Right lobe of liver (tissue), 6 donors: ENCODE data around the gene NPEPL1. TPM values are rescaled to one million over a fixed set of nuclear protein-coding genes. Genes with fewer than 3 reads are reported as not detected.

Source experiments
- ATAC-seq, 4 donors: fragments of 200-7000 bp; cut with Tn5 transposase; one replicate each; pipeline ENCODE4 v1.9.1; 2020; ENCODE audit warnings: mild to moderate bottlenecking in 4 of 4, moderate library complexity in 4 of 4
- DNase-seq, 3 donors: peaks; one replicate each; pipeline ENCODE4 v3.0.0-alpha.2; 2020
- H3K27ac ChIP-seq, 3 donors: fragments of 200-600 bp; one replicate each; pipeline ENCODE4 v1.8.0; 2022
- H3K27me3 ChIP-seq, 2 donors: fragments of 200-600 bp; one replicate each; pipeline ENCODE4 v1.8.0; 2022
- H3K36me3 ChIP-seq, 4 donors: fragments of 200-600 bp; sonication (generic) in 1 of 4; one replicate each; pipeline versions ENCODE4 v1.5.1 to v1.8.0; 2017 to 2022; ENCODE audit warnings: control low read depth in 1 of 4
- H3K4me1 ChIP-seq, 4 donors: fragments of 200-600 bp; sonication (generic) in 1 of 4; one replicate each; pipeline versions ENCODE4 v1.5.1 to v1.8.0; 2017 to 2022; ENCODE audit warnings: control low read depth in 1 of 4
- H3K4me3 ChIP-seq, 3 donors: fragments of 200-600 bp; one replicate each; pipeline ENCODE4 v1.8.0; 2022
- H3K9me3 ChIP-seq, 4 donors: fragments of 200-600 bp; sonication (generic) in 1 of 4; one replicate each; pipeline versions ENCODE4 v1.5.1 to v1.8.0; 2017 to 2022; ENCODE audit warnings: control low read depth in 1 of 4
- POLR2A ChIP-seq: fragments of 450-650 bp; IDR thresholded peaks from one replicate; pipeline ENCODE4 v1.6.1; 2017; ENCODE audit warnings: antibody characterized with exemption, mild to moderate bottlenecking
- WGBS: methylation state at CpG from one replicate; pipeline ENCODE4 v1.1.6; 2018; ENCODE audit warnings: low coverage, low lambda C conversion rate; ENCODE audit not compliant: insufficient coverage; ENCODE audit errors: missing lambda C conversion rate; 5-methylcytosine and 5-hydroxymethylcytosine counted together
- intact Hi-C, 2 donors: fragments of 100-400 bp; cut with DNase I; formaldehyde crosslinking; loops; one replicate each; pipeline versions ENCODE4 v1.11.2 to v1.14.1; 2022
- total RNA-seq, 6 experiments: library from RNA; depleted of rRNA in 2 of 6; stranded (reverse); fragments of >200 nt in 2 of 6; fragmentation: NEBNext Ultra II Directional in 3 of 6; extraction: Animal tissue kit (Norgen Biotek cat#: 25700) in 3 of 6; gene quantifications; one replicate each; pipeline versions ENCODE4 v1.1.0 to v1.2.4, GENCODE V29; 2016 to 2023
- TF ChIP-seq, protein P1 (sequence below), 4 donors: fragments of 200-600 bp in 3 of 4; fragments of 450-650 bp in 1 of 4; IDR thresholded peaks; one replicate each; pipeline versions ENCODE4 v1.5.1 to v1.8.0; 2016 to 2022; ENCODE audit warnings: antibody characterized with exemption in 4 of 4, mild to moderate bottlenecking in 2 of 4
- donor health status: DM: no; HTN: yes; CAD: no.
- donor health status: DM: no; HTN: no; CAD: no.
- donor health status: DM: no; HTN: no; CAD: no.
- donor health status: DM: no; HTN: yes; CAD: no.
- donor health status: DM: no; HTN: yes; CAD: no.

NPEPL1 gene
- total RNA-seq, 6 experiments from 2014 or later: 7.7 to 13.9 (median 10.1) TPM

DNA sequence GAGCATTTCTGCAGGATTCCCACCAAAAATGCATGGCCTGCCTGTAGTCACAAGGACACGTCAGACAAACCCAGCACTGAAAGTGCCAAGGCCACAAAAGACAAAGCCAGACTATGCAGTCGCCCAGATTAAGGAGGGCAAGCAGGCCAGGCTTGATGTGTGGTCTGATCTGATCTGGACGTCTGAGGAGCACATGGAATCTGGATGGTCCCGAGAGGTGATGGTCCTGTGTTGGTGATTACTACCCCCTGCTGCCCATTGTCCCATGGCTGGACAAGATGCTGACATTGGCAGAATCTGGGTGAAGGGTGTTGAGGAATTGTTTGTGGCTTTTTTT is 17.1 kb downstream of the NPEPL1 start:
- TF ChIP-seq, protein P1, sequence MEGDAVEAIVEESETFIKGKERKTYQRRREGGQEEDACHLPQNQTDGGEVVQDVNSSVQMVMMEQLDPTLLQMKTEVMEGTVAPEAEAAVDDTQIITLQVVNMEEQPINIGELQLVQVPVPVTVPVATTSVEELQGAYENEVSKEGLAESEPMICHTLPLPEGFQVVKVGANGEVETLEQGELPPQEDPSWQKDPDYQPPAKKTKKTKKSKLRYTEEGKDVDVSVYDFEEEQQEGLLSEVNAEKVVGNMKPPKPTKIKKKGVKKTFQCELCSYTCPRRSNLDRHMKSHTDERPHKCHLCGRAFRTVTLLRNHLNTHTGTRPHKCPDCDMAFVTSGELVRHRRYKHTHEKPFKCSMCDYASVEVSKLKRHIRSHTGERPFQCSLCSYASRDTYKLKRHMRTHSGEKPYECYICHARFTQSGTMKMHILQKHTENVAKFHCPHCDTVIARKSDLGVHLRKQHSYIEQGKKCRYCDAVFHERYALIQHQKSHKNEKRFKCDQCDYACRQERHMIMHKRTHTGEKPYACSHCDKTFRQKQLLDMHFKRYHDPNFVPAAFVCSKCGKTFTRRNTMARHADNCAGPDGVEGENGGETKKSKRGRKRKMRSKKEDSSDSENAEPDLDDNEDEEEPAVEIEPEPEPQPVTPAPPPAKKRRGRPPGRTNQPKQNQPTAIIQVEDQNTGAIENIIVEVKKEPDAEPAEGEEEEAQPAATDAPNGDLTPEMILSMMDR (IDR thresholded peaks at IDR 0.05): no peak
- no peak for TF ChIP-seq POLR2A
- Histone ChIP-seq H3K27me3 (no peaks in the 10 kb centered on the region), H3K4me3 (no peak overlapping the region), H3K36me3 (no peaks in the 10 kb centered on the region), H3K4me1 (no peaks in the 10 kb centered on the region), H3K9me3 (no peaks in the 10 kb centered on the region), H3K27ac (no peak overlapping the region)
- intact Hi-C loops: no loop called here
- WGBS: 79% methylated on average over 2 of the region's 4 CpGs
- ATAC-seq: no peak
- DNase-seq: peak in 1 of 3 donors; percentile 14

DNA sequence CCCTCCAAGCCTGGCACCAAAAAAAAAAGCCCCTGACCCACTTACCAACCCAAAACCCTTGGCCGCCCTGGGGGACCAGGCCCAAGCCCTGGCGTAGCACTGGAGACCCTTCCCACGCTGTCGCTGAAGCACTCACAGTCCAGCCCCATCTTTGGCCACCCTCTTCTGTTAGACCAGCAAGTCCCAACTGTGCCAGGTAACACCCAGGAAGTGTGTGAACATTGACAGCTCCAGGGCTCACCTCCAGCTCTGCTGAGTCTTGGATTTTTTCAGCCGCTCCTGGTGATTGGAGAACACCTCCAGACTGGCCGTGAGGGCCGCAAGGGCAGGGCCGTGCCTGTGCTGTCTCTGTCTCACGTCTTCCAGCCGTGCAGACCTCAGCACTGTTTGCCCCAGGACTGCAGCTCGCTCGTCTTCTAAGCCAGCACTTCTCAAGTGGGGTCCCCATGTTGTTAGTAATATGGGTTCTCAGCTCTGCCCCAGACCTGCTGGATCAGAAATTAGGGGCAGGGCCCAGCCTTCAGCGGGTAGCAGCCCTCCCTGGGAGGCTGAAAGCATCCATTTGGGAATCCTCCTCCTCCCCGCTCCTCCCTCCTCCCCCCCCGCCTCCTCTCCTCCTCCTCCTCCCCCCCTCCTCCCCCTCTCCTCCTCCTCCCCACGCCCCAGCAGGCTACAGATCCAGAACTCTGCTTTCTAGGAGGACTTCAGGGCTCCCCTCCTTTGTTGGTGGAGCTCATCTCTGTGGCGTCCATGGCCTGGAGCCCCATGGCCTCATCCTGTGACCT is 18.1 kb downstream of the NPEPL1 start:
- intact Hi-C loops: no loop called here

DNA sequence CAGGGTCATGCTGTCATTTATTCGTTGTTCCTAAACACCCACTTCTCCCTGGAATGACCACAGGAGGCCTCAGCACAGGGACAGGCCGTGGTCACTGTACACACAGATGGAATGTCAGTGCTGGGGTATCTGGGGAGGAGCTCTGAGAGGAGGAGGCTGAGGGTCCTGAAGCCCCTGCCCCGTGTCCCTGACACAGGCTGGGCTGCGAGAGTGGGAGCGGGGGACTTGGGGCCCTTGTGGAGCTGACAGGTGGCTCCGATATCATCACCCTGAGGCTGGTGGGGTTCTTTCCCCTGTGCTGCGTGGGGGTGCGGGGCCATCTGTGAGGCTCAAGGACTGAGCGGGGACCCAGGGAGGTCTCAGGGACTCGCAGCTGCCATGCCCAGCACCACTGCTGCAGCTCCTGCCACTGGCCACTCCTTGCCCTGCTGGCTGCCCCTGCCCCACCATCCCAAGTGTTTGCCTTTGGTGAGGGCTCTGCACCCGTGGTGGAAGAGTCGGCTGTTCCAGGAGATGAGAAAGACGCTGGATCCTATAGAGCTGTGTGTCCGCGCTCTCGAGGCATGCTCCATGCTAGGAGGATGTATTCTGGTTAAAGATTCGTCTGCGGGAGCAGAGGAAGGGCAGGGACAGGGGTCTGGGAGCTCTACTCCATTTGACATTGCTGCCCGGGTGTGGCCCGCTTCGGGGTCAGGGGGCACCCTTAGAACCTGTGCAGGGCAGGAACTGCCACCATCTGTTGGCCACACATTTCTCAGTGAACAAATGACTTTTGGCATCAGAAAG is 18.9 kb downstream of the NPEPL1 start:
- DNase-seq (peak in 1 of 3 donors; percentile 30), ATAC-seq (no peak)
- TF ChIP-seq POLR2A: no peak
- TF ChIP-seq, protein P1 (IDR thresholded peaks at IDR 0.05): no peak
- intact Hi-C loops: no loop called here
- no peaks in the 10 kb centered on the region for H3K27me3 ChIP-seq
- 84% methylated on average over 7 of the region's 21 CpGs for WGBS
- H3K9me3 ChIP-seq: no peaks in the 10 kb centered on the region
- no peak overlapping the region for H3K4me3 ChIP-seq
- H3K36me3 ChIP-seq: no peaks in the 10 kb centered on the region
- H3K27ac ChIP-seq: no peak overlapping the region
- H3K4me1 ChIP-seq: no peaks in the 10 kb centered on the region

More for the DNA sequence above, 18.1 kb downstream of the NPEPL1 start:
- DNase-seq (peak in 1 of 3 donors; percentile 18), ATAC-seq (no peak)
- Histone ChIP-seq H3K4me1 (no peaks in the 10 kb centered on the region), H3K4me3 (no peak overlapping the region), H3K36me3 (no peaks in the 10 kb centered on the region), H3K27ac (no peak overlapping the region), H3K9me3 (no peaks in the 10 kb centered on the region), H3K27me3 (no peaks in the 10 kb centered on the region)
- 91% methylated on average over 10 of the region's 17 CpGs for WGBS
- TF ChIP-seq, protein P1 (IDR thresholded peaks at IDR 0.05): no peak
- TF ChIP-seq POLR2A: no peak

DNA sequence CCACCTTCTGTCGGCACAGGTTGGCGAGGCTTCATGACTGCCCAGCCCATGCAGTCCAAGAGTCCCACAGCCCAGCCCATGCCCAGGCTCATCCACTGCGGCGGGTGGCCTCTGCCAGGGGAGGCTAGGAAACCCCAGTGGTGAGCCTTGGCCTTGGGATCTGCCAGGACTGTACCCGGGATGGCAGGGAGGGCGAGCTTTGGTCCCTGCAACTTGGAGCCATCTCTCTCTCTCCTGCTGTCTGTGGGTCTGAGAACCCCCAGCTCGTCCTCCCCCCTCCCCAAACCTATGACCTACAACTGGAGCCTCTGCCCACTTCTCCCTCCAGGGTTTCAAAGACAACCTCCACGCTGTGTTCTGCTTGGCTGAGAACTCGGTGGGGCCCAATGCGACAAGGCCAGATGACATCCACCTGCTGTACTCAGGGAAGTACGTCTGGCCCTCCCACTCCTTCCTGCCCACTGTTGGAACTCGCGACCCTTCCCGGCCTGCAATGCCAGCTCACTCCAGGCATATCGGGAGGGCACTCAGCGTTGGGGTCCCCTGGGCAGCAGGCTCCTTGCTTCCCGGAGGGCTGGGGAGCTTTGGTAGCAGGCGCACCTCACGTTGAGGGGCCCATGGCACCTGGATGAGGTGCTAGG is 19.7 kb downstream of the NPEPL1 start:
- Histone ChIP-seq H3K9me3 (no peaks in the 10 kb centered on the region), H3K27ac (no peak overlapping the region), H3K4me1 (no peaks in the 10 kb centered on the region), H3K36me3 (no peaks in the 10 kb centered on the region), H3K4me3 (no peak overlapping the region), H3K27me3 (no peaks in the 10 kb centered on the region)
- no peak for ATAC-seq
- 81% methylated on average over 7 of the region's 19 CpGs for WGBS
- intact Hi-C loops: no loop called here
- TF ChIP-seq, protein P1 (IDR thresholded peaks at IDR 0.05): no peak
- no peak for TF ChIP-seq POLR2A
- peak in 1 of 3 donors; percentile 36 for DNase-seq
